Peyer's patch (tissue), 4 donors: ENCODE measurements around the gene MMEL1.
"Not testable (repeated sequence)": the region's sequence is repeated elsewhere in the genome, so short reads cannot be mapped to it uniquely, and the experiment has no call there.

Experiments used
- CTCF ChIP-seq, 6 experiments: fragments of 450-650 bp in 4 of 6; fragments of 200-600 bp in 2 of 6; sonication (generic) in 1 of 6; IDR thresholded peaks; one replicate each; pipeline ENCODE4 v1.5.1; 2017 to 2019; ENCODE audit warnings: antibody characterized with exemption in 6 of 6, mild to moderate bottlenecking in 3 of 6, moderate library complexity in 1 of 6
- POLR2A ChIP-seq, 2 donors: fragments of 450-650 bp; IDR thresholded peaks; one replicate each; pipeline ENCODE4 v1.5.1; 2017; ENCODE audit warnings: antibody characterized with exemption in 2 of 2, mild to moderate bottlenecking in 2 of 2, moderate library complexity in 2 of 2

- TF ChIP-seq CTCF, POLR2A (IDR thresholded peaks at IDR 0.05): not testable (repeated sequence)
Observed at GRCh38 chr1:2625748-2626147, 7.1 kb downstream of the MMEL1 start.
